IMR-90 (cell line): Measurements from ENCODE around the gene SPATA13. TPM values are rescaled to one million over a fixed set of nuclear protein-coding genes. Genes with fewer than 3 reads are reported as not detected.
A peak's percentile ranks its signal among the peaks of the same experiment; 100 is the strongest.

Source experiments
- ATAC-seq: fragments of 200-7000 bp; cut with Tn5 transposase; 2 replicates; pipeline ENCODE4 v1.9.1; 2020; ENCODE audit warnings: low read depth, mild to moderate bottlenecking, moderate library complexity
- BruUV-seq: library from RNA; stranded (reverse); fragments of 400-500 nt; replicated peaks from 2 replicates; lab custom pipeline; 2021; lab: Mats Ljungman, UMichigan
- CTCF ChIA-PET: fragments of 300-600 bp; formaldehyde crosslinking; extraction: SDS; loops from one replicate; lab custom pipeline; 2021; ENCODE audit warnings: antibody characterized with exemption; lab: Yijun Ruan, JAX
- POLR2A ChIA-PET: fragments of 300-600 bp; sonication (Branson Sonifier 250); formaldehyde crosslinking; loops from one replicate; lab custom pipeline; 2022; ENCODE audit warnings: antibody characterized with exemption; ENCODE audit not compliant: unreplicated experiment; lab: Charles Lee
- DNase-seq: peaks from one replicate; pipeline ENCODE4 v3.0.0; 2013
- H2AFZ ChIP-seq: replicated peaks from 2 replicates; pipeline ENCODE3; 2013; ENCODE audit warnings: low read length, mild to moderate bottlenecking; ENCODE audit not compliant: poor library complexity
- H2AK5ac ChIP-seq: 2 replicates; pipeline ENCODE4 v1.6.1; 2013; ENCODE audit warnings: low read depth, low read length, inconsistent platforms
- H2AK9ac ChIP-seq: replicated peaks from 2 replicates; pipeline ENCODE3; 2013; ENCODE audit warnings: mild to moderate bottlenecking, low read depth, low read length, moderate library complexity; ENCODE audit not compliant: poor library complexity
- H2BK120ac ChIP-seq: 2 replicates; pipeline ENCODE4 v1.6.1; 2013; ENCODE audit warnings: low read depth, low read length, inconsistent platforms
- H2BK15ac ChIP-seq: 3 replicates; pipeline ENCODE4 v1.6.1; 2013; ENCODE audit warnings: low read depth, low read length, inconsistent platforms
- H2BK20ac ChIP-seq: 2 replicates; pipeline ENCODE4 v1.6.1; 2013; ENCODE audit warnings: low read depth, mild to moderate bottlenecking, inconsistent platforms, low read length, moderate library complexity
- H2BK5ac ChIP-seq: 2 replicates; pipeline ENCODE4 v1.6.1; 2013; ENCODE audit warnings: mild to moderate bottlenecking, low read depth, low read length, inconsistent platforms; ENCODE audit not compliant: poor library complexity, severe bottlenecking
- H3K14ac ChIP-seq: replicated peaks from 2 replicates; pipeline ENCODE4 v1.6.1; 2013; ENCODE audit warnings: low read depth, low read length, inconsistent platforms
- H3K18ac ChIP-seq: 2 replicates; pipeline ENCODE4 v1.6.1; 2013; ENCODE audit warnings: low read depth, low read length, control low read depth
- H3K23ac ChIP-seq: 2 replicates; pipeline ENCODE4 v1.6.1; 2013; ENCODE audit warnings: low read depth, low read length, inconsistent platforms
- H3K27ac ChIP-seq: 2 replicates; pipeline ENCODE4 v1.5.1; 2013; ENCODE audit warnings: mild to moderate bottlenecking, control low read depth, low read length; ENCODE audit not compliant: insufficient read depth
- H3K27me3 ChIP-seq: 2 replicates; pipeline ENCODE4 v1.6.1; 2013; ENCODE audit warnings: low read length; ENCODE audit not compliant: control insufficient read depth, insufficient read depth
- H3K36me3 ChIP-seq: 2 replicates; pipeline ENCODE4 v1.6.1; 2013; ENCODE audit warnings: low read length, mixed read lengths; ENCODE audit not compliant: control insufficient read depth, insufficient read depth
- H3K4ac ChIP-seq: 2 replicates; pipeline ENCODE4 v1.6.1; 2013; ENCODE audit warnings: low read depth, low read length, inconsistent platforms
- H3K4me1 ChIP-seq: 2 replicates; pipeline ENCODE4 v1.6.1; 2013; ENCODE audit warnings: low read length, mixed read lengths; ENCODE audit not compliant: control insufficient read depth, insufficient read depth
- H3K4me2 ChIP-seq: 2 replicates; pipeline ENCODE4 v1.6.1; 2013; ENCODE audit warnings: low read depth, mild to moderate bottlenecking, control low read depth, low read length, moderate library complexity
- H3K4me3 ChIP-seq: 2 replicates; pipeline ENCODE4 v1.5.1; 2013; ENCODE audit warnings: low read depth, mild to moderate bottlenecking, control low read depth, low read length, moderate library complexity; ENCODE audit not compliant: insufficient read depth
- H3K56ac ChIP-seq: 2 replicates; pipeline ENCODE4 v1.6.1; 2013; ENCODE audit warnings: low read length, inconsistent platforms; ENCODE audit not compliant: insufficient read depth; ENCODE audit errors: extremely low read depth
- H3K79me1 ChIP-seq, 2 experiments: 2 replicates each; pipeline ENCODE4 v1.6.1; 2013; ENCODE audit warnings: low read length in 2 of 2, inconsistent platforms in 1 of 2, low read depth in 1 of 2
- H3K9ac ChIP-seq: 2 replicates; pipeline ENCODE4 v1.6.1; 2013; ENCODE audit warnings: low read depth, low read length, control low read depth
- H3K9me1 ChIP-seq: 2 replicates; pipeline ENCODE4 v1.6.1; 2013; ENCODE audit warnings: low read length, inconsistent platforms; ENCODE audit not compliant: insufficient read depth
- H3K9me3 ChIP-seq: 2 replicates; pipeline ENCODE4 v1.6.1; 2013; ENCODE audit warnings: low read length; ENCODE audit not compliant: control insufficient read depth, insufficient read depth
- H4K20me1 ChIP-seq: 2 replicates; pipeline ENCODE4 v1.6.1; 2013; ENCODE audit warnings: low read length, inconsistent platforms; ENCODE audit not compliant: insufficient read depth
- H4K5ac ChIP-seq: 2 replicates; pipeline ENCODE4 v1.6.1; 2013; ENCODE audit warnings: mild to moderate bottlenecking, low read depth, low read length, control low read depth
- H4K8ac ChIP-seq, 2 experiments: 2 replicates each; pipeline ENCODE4 v1.6.1; 2013; ENCODE audit warnings: low read depth in 2 of 2, low read length in 2 of 2, control low read depth in 1 of 2, inconsistent platforms in 1 of 2
- H4K91ac ChIP-seq: 2 replicates; pipeline ENCODE4 v1.6.1; 2013; ENCODE audit warnings: low read depth, low read length, inconsistent platforms; ENCODE audit not compliant: insufficient read depth
- BHLHE40 ChIP-seq: fragments of 150-350 bp; IDR thresholded peaks from 2 replicates; pipeline ENCODE4 v1.6.1; 2016; ENCODE audit warnings: mild to moderate bottlenecking, low read depth, low read length
- CHD1 ChIP-seq: IDR thresholded peaks from 2 replicates; pipeline ENCODE4 v1.6.1; 2012; ENCODE audit warnings: low read depth, low read length, improper control_type of control experiment
- FOS ChIP-seq: fragments of 150-350 bp; IDR thresholded peaks from 2 replicates; pipeline ENCODE4 v1.6.1; 2016; ENCODE audit warnings: low read depth, low read length
- MAZ ChIP-seq: IDR thresholded peaks from 2 replicates; pipeline ENCODE4 v1.6.1; 2012; ENCODE audit warnings: low read depth, mild to moderate bottlenecking, low read length, improper control_type of control experiment, moderate library complexity, borderline replicate concordance
- MXI1 ChIP-seq: IDR thresholded peaks from 2 replicates; pipeline ENCODE4 v1.6.1; 2012; ENCODE audit warnings: low read depth, mild to moderate bottlenecking, low read length, moderate library complexity, borderline replicate concordance
- NFE2L2 ChIP-seq: fragments of 150-350 bp; IDR thresholded peaks from 2 replicates; pipeline ENCODE4 v1.6.1; 2016; ENCODE audit warnings: low read depth, mild to moderate bottlenecking, low read length
- POLR2A ChIP-seq: IDR thresholded peaks from 2 replicates; pipeline ENCODE4 v1.6.1; 2012; ENCODE audit warnings: mild to moderate bottlenecking, low read depth, low read length
- RAD21 ChIP-seq: IDR thresholded peaks from 2 replicates; pipeline ENCODE4 v1.6.1; 2012; ENCODE audit warnings: low read length, improper control_type of control experiment
- RCOR1 ChIP-seq: IDR thresholded peaks from 2 replicates; pipeline ENCODE4 v1.6.1; 2012; ENCODE audit warnings: mild to moderate bottlenecking, low read length, improper control_type of control experiment; ENCODE audit not compliant: insufficient replicate concordance
- RFX5 ChIP-seq: IDR thresholded peaks from 2 replicates; pipeline ENCODE4 v1.8.0; 2012; ENCODE audit warnings: low read depth, mild to moderate bottlenecking, low read length, moderate library complexity
- SMC3 ChIP-seq: fragments of 150-350 bp; IDR thresholded peaks from 2 replicates; pipeline ENCODE4 v1.6.1; 2016; ENCODE audit warnings: low read depth, mild to moderate bottlenecking, antibody characterized with exemption, low read length, moderate library complexity
- WGBS, 2 experiments: methylation state at CpG; one replicate each; pipeline versions ENCODE4 v1.1.5 to v1.1.7; 2013; ENCODE audit warnings: missing lambda C conversion rate in 2 of 2; ENCODE audit not compliant: insufficient read length in 1 of 2; ENCODE audit errors: extremely low coverage in 2 of 2; 5-methylcytosine and 5-hydroxymethylcytosine counted together
- dilution Hi-C: fragments of 300-500 bp; cut with HindIII; formaldehyde crosslinking; loops from one replicate; pipeline ENCODE4 v1.14.3; 2018; ENCODE audit warnings: low sequenced_read_pairs; ENCODE audit not compliant: unreplicated experiment
- in situ Hi-C: fragments of 300-500 bp; cut with MboI; formaldehyde crosslinking; loops from 3 replicates; pipeline ENCODE4 v1.14.3; 2019; ENCODE audit warnings: low sequenced_read_pairs, inconsistent platforms, mixed read lengths
- intact Hi-C: fragments of 100-400 bp; cut with micrococcal nuclease; formaldehyde crosslinking; loops from 2 replicates; pipeline ENCODE4 v1.10.0; 2022
- polyA plus RNA-seq, 3 experiments: library from polyadenylated mRNA; depleted of rRNA; stranded (reverse); fragments of >200 nt; gene quantifications; 2 replicates each; pipeline ENCODE4 v1.2.3, GENCODE V29; 2012; ENCODE audit warnings: low replicate concordance in 1 of 3
- total RNA-seq: library from RNA; depleted of rRNA; stranded (reverse); fragments of >200 nt; gene quantifications from 2 replicates; pipeline ENCODE4 v1.2.3, GENCODE V29; 2012
- TF ChIP-seq, protein P1 (sequence below): fragments of 150-350 bp; IDR thresholded peaks from 2 replicates; pipeline ENCODE4 v1.6.1; 2017; ENCODE audit warnings: mild to moderate bottlenecking, antibody characterized with exemption, low read length, low read depth

Gene SPATA13
- total and polyA plus RNA-seq, 2 of the 4 experiments (the other 2 are of a cell fraction): 10.5 to 12.5 TPM

DNA sequence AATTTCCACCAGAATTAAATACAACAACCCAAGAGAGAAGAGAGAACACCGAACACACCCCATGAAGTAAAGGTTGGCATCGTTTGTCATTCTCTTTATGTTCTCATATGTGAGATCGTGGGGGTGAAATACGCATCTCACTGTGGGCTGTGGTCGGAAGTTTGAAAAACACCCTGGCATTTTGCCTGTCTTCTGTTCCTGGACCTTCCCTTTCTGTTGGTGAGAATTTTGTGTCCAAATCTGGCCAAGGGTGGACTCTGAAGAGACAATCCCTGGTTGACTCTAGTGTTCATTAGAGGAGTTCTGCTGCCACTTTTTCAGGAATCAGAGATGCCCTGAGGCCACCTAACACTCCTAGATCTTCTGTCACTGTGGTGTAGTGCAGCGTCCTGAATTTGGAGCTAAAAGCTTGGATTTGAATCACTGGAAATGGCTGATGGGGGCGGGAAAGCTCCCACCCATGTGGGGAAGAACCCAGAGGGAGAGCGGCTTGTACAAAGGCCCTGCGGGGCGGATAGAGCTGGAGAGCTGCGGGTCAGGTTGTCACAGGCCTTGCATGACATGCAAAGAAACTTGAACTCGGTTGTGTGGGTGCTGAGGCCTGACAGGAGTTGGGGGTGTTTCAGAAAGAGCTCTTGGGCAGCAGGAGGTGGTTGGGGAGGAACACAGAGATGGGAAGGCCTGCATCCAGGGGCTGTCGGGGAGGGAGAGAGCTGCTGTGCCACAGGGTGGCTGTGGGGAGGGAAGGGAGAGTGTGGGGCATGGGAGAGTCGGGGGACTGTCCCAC lies 11.1 kb upstream of the SPATA13 start:
- Histone ChIP-seq H4K5ac (peak overlapping the region; percentile 93), H2AK5ac (peak overlapping the region; percentile 95), H3K18ac (peak overlapping the region; percentile 84), H3K4ac (peak overlapping the region; percentile 98), H3K56ac (peak overlapping the region; percentile 88), H2BK120ac (peak overlapping the region; percentile 99), H2AK9ac (peak overlapping the region; percentile 55), H2BK5ac (peak overlapping the region; percentile 91), H2BK15ac (peak overlapping the region; percentile 95), H3K23ac (peak overlapping the region; percentile 91), H3K27me3 (no peaks in the 10 kb centered on the region), H3K36me3 (no peaks in the 10 kb centered on the region), H2AFZ (peak overlapping the region; percentile 54), H4K8ac (peak overlapping the region; percentile 94 to 98), H3K9me3 (no peaks in the 10 kb centered on the region), H4K91ac (peak overlapping the region; percentile 99), H4K20me1 (no peaks in the 10 kb centered on the region), H3K79me1 (peaks cover 6 to 17% of the 10 kb centered on the region in 2 experiments; a peak in 3 of 4 replicates), H3K4me3 (no peak overlapping the region), H3K9me1 (peaks cover 13% of the 10 kb centered on the region), H3K4me2 (peak overlapping the region; percentile 47), H3K14ac (peak overlapping the region; percentile 92), H3K4me1 (peaks cover 25% of the 10 kb centered on the region), H3K27ac (peak overlapping the region; percentile 73), H2BK20ac (peak overlapping the region; percentile 100), H3K9ac (peak overlapping the region; percentile 2; the same call in 1 of the 2 replicates)
- BruUV-seq: no TSS peak
- WGBS, 2 experiments: 96% methylated on average over 5 of the region's 14 CpGs; no CpG with 5 or more reads in 1 of the 2 experiments
- POLR2A ChIA-PET: interaction anchor here (0.7 to 1.1 kb wide), 3 partner anchors 10 to 52 kb away, joined by 3 to 4 read pairs (median 4); no protein-coding TSS in a partner anchor
- TF ChIP-seq, protein P1, sequence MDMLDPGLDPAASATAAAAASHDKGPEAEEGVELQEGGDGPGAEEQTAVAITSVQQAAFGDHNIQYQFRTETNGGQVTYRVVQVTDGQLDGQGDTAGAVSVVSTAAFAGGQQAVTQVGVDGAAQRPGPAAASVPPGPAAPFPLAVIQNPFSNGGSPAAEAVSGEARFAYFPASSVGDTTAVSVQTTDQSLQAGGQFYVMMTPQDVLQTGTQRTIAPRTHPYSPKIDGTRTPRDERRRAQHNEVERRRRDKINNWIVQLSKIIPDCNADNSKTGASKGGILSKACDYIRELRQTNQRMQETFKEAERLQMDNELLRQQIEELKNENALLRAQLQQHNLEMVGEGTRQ: no peak
- TF ChIP-seq RFX5: no peak
- no peak for TF ChIP-seq SMC3
- TF ChIP-seq NFE2L2: no peak
- no peak for TF ChIP-seq FOS
- no peak for TF ChIP-seq MAZ
- no peak for TF ChIP-seq RCOR1
- no peak for TF ChIP-seq BHLHE40
- TF ChIP-seq POLR2A: no peak
- no peak for TF ChIP-seq CHD1
- TF ChIP-seq RAD21: no peak
- TF ChIP-seq MXI1: no peak
- no peak for DNase-seq
- ATAC-seq: no peak; the same call in none of the 2 replicates
- CTCF ChIA-PET: interaction anchor here (0.9 kb wide), 1 partner anchor 14 kb away, joined by 3 read pairs; no protein-coding TSS in a partner anchor
- intact Hi-C loops: loop anchor here (5.0 kb wide), 2 partner anchors 97 to 117 kb away; no protein-coding TSS in a partner anchor
- in situ Hi-C loops: no loop called here
- dilution Hi-C loops: no loop called here
